Upper lobe of right lung (tissue), 1 donor: ENCODE measurements around the gene LARP1B. TPM values are rescaled to one million over a fixed set of nuclear protein-coding genes. Genes with fewer than 3 reads are reported as not detected.
"Not testable (repeated sequence)": the region's sequence is repeated elsewhere in the genome, so short reads cannot be mapped to it uniquely, and the experiment has no call there.

Experiments used
- ATAC-seq: fragments of 200-7000 bp; cut with Tn5 transposase; one replicate; pipeline ENCODE4 v1.9.1; 2020; ENCODE audit warnings: mild to moderate bottlenecking, moderate library complexity
- DNase-seq: peaks from one replicate; pipeline ENCODE4 v3.0.0-alpha.2; 2020
- H3K27ac ChIP-seq: fragments of 200-600 bp; one replicate; pipeline ENCODE4 v1.8.0; 2022
- H3K27me3 ChIP-seq: fragments of 200-600 bp; one replicate; pipeline ENCODE4 v1.8.0; 2022; ENCODE audit warnings: mild to moderate bottlenecking
- H3K36me3 ChIP-seq: fragments of 200-600 bp; one replicate; pipeline ENCODE4 v1.8.0; 2022
- H3K4me1 ChIP-seq: fragments of 200-600 bp; one replicate; pipeline ENCODE4 v1.8.0; 2022
- H3K4me3 ChIP-seq: fragments of 200-600 bp; one replicate; pipeline ENCODE4 v1.8.0; 2022; ENCODE audit warnings: mild to moderate bottlenecking
- H3K9me3 ChIP-seq: fragments of 200-600 bp; one replicate; pipeline ENCODE4 v1.8.0; 2022
- intact Hi-C: fragments of 100-400 bp; cut with DNase I; formaldehyde crosslinking; loops from one replicate; pipeline ENCODE4 v1.11.0; 2022
- total RNA-seq: library from RNA; stranded (reverse); fragmentation: NEBNext Ultra II Directional; extraction: Animal tissue kit (Norgen Biotek cat#: 25700); gene quantifications from one replicate; pipeline ENCODE4 v1.2.1, GENCODE V29; 2021
- TF ChIP-seq, protein P1 (sequence below): fragments of 200-600 bp; IDR thresholded peaks from one replicate; pipeline ENCODE4 v1.8.0; 2022; ENCODE audit warnings: antibody characterized with exemption
- donor health status: DM: no; HTN: yes; CAD: no; lungs with severe emphysema.

Gene LARP1B
- total RNA-seq, 1 donor from 2014 or later: 16.8 TPM

DNA sequence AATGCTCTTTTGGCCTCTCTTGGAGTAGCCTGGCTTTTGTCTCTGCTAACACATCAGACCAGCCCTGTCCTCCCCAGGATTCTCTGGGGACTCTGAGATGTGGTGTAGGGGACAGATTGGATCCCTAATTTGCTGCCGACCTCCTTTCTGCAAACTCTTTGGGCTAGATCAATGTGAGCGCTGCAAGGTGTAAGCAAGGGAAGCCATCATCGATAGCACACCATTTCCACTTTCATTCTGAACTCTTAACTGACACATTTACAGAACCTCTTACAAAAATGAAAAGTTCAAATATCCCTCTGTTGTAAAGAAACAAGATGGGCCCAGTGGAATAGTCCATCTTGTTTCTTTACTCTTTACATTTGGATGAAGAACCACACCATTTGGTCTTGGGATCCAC, 179.9 kb downstream of the LARP1B start:
- intact Hi-C loops: no loop called here
- DNase-seq (no peak), ATAC-seq (no peak)
- no peak overlapping the region for H3K4me3 ChIP-seq
- no peaks in the 10 kb centered on the region for H3K9me3 ChIP-seq
- TF ChIP-seq, protein P1, sequence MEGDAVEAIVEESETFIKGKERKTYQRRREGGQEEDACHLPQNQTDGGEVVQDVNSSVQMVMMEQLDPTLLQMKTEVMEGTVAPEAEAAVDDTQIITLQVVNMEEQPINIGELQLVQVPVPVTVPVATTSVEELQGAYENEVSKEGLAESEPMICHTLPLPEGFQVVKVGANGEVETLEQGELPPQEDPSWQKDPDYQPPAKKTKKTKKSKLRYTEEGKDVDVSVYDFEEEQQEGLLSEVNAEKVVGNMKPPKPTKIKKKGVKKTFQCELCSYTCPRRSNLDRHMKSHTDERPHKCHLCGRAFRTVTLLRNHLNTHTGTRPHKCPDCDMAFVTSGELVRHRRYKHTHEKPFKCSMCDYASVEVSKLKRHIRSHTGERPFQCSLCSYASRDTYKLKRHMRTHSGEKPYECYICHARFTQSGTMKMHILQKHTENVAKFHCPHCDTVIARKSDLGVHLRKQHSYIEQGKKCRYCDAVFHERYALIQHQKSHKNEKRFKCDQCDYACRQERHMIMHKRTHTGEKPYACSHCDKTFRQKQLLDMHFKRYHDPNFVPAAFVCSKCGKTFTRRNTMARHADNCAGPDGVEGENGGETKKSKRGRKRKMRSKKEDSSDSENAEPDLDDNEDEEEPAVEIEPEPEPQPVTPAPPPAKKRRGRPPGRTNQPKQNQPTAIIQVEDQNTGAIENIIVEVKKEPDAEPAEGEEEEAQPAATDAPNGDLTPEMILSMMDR: no peak
- H3K4me1 ChIP-seq: no peaks in the 10 kb centered on the region
- no peaks in the 10 kb centered on the region for H3K36me3 ChIP-seq
- H3K27me3 ChIP-seq: no peaks in the 10 kb centered on the region
- H3K27ac ChIP-seq: no peak overlapping the region

DNA sequence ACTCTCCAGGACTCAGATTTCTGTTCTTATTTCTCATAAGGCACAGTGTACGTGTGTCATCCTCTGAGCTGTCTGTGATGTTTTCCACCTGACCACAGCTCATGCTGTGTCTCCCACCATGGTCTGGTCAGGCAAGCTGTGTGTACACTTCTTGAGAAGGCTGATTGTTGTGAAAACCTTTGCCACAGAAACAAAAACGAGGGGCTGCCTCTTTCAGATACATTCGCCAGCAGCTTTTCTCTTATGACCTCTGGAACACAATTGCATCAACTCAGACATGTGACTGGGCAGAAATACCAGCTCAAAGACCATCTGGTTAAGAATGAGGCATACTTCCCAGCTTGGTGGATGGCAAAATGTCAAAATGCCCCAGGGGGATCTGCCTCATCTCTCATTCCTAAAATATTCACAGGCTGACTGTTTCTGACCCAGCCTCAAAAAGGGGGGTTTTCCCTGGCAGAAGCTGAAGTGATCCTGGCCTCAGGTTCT, 180.4 kb downstream of the LARP1B start:
- DNase-seq: no peak

DNA sequence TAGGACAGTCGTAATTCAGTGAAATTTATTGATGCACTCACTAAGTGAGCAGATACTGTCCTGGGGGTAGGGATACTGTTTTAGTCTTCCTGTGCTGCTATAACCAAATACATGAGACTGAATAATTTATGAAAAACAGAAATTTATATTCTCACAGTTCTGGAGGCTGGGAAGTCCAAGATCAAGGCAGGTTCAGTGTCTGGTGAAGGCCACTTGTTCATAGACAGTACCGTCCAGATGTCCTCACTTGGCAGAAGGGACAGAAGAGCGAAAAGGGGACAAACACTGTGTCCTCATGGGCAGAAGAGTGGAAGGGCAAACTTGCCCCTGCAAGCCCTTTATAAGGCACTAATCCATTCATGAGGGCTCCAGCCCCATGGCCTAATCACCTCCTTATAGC, 180.9 kb downstream of the LARP1B start:
- Histone ChIP-seq H3K27ac (no peak overlapping the region), H3K4me1 (no peaks in the 10 kb centered on the region), H3K36me3 (no peaks in the 10 kb centered on the region), H3K27me3 (no peaks in the 10 kb centered on the region), H3K9me3 (no peaks in the 10 kb centered on the region), H3K4me3 (no peak overlapping the region)
- TF ChIP-seq, protein P1: no peak
- DNase-seq: no peak
- no peak for ATAC-seq
- intact Hi-C loops: no loop called here

More for the DNA sequence above, 180.4 kb downstream of the LARP1B start:
- Histone ChIP-seq H3K27me3 (no peaks in the 10 kb centered on the region), H3K36me3 (no peaks in the 10 kb centered on the region), H3K4me3 (no peak overlapping the region), H3K9me3 (no peaks in the 10 kb centered on the region), H3K27ac (no peak overlapping the region), H3K4me1 (no peaks in the 10 kb centered on the region)
- peak; percentile 21 for ATAC-seq
- TF ChIP-seq, protein P1: no peak
- intact Hi-C loops: no loop called here

DNA sequence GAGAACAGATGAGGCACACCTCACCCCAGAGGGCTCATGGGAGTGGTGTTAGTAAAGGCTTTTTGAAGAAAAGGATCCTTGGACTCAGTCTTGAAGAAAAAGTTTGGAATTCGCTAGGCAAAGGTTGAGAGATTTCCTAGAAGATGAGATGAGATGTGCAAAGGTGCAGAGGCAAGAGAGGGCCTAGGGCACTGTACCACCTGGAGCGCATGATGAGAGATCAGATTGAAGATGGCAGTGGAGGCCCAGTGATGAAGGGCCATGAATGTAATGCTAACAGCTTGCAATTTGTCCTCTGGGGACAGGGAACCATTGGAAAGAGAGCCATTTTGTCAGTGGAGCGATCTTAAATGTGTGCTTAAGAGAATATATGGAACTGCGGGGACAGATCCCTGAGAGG, 181.5 kb downstream of the LARP1B start:
- H3K9me3 ChIP-seq: no peaks in the 10 kb centered on the region
- no peaks in the 10 kb centered on the region for H3K36me3 ChIP-seq
- H3K27me3 ChIP-seq: no peaks in the 10 kb centered on the region
- H3K27ac ChIP-seq: no peak overlapping the region
- no peak for DNase-seq
- H3K4me3 ChIP-seq: no peak overlapping the region
- H3K4me1 ChIP-seq: no peaks in the 10 kb centered on the region
- TF ChIP-seq, protein P1: no peak
- intact Hi-C loops: no loop called here
- ATAC-seq: no peak

DNA sequence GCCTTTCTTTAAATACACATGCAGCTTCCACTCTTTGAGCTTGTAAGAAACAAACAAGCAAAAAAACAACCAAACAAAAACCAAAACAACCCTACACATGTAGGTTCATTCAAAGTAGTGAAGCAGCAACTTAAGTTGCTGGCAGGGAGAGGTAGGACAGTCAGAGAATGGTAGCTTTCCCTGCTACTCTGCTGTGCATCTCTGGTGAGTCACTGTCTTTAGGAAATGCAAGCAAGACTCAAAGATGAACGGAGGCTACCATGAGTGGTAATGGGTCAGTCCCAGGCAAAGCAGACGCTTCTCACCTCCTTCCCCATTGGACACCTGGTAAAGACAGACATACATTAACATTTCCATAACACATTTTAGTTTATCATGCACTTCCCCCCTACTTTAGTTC, 183.3 kb downstream of the LARP1B start:
- H3K27me3 ChIP-seq: no peaks in the 10 kb centered on the region
- intact Hi-C loops: no loop called here

DNA sequence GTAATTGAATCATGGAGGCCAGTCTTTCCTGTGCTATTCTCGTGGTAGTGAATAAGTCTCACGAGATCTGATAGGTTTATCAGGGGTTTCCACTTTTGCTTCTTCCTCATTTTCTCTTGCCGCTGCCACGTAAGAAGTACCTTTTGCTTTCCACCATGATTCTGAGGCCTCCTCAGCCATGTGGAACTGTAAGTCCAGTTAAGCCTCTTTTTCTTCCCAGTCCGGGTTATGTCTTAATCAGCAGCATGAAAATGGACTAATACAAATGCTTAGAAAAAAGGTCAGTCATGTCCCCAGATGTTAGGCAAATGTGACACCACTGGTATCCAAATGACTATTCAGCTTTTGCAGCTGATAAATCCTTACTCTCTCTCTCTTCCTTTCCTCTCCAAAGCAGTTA, 184.3 kb downstream of the LARP1B start:
- H3K4me1 ChIP-seq, intact Hi-C loops, ATAC-seq, DNase-seq, H3K36me3 ChIP-seq, H3K9me3 ChIP-seq, H3K27ac ChIP-seq, H3K27me3 ChIP-seq, H3K4me3 ChIP-seq: not testable (repeated sequence)

More for the DNA sequence above, 183.3 kb downstream of the LARP1B start:
- no peak overlapping the region for H3K4me3 ChIP-seq
- H3K36me3 ChIP-seq: no peaks in the 10 kb centered on the region
- no peaks in the 10 kb centered on the region for H3K4me1 ChIP-seq
- ATAC-seq (no peak), DNase-seq (no peak)
- TF ChIP-seq, protein P1: no peak
- no peaks in the 10 kb centered on the region for H3K9me3 ChIP-seq
- H3K27ac ChIP-seq: no peak overlapping the region
